ENCODE measurements around the gene ASPSCR1. TPM values are rescaled to one million over a fixed set of nuclear protein-coding genes. Genes with fewer than 3 reads are reported as not detected.
A peak's percentile ranks its signal among the peaks of the same experiment; 100 is the strongest.

ASPSCR1 gene
- total and polyA plus RNA-seq, 2 of the 8 experiments (the other 6 are each of a cell fraction or from before 2014, with no cell fraction given) = 33.3 to 43.7 TPM

DNA sequence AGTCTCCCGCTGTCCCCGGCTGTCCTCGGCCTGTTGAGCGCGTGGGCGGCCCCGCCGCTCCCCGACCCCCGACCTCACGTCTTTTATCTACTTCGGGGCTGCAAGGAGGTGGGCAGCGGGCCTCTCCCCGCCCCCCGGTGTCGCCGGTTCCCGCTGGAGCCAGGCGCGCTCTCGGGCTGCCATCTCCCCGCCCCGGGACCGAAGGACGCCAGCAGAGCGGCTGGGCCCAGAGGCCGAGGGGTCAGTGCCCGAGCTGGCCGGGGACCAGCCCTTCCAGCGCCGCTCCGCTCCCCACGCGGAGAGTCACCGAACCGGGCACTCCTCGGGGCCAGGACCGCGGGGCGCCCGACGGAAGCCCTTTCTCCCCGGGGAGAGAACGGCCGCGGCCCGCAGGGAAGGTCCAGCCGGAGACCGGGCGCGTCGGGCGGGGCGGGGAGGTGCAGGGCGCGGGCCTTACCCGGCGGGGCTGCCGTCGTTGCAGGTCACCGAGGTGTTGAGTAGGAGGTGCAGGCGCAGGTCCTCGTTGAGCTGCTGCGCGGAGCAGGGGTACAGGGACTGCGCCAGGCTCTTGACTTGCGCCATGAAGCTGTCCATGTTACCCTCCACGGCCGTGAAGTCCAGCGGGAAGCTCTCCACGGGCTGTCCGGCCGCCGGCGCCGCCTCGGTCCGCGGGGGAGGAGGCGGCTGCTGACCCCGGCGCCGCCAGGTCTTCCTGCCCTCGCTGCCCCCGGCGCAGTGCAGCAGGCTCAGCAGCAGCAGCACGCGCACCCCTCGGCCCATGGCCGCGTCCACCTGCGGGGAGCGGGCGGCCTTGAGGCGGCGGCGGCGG, 17.1 kb upstream of the ASPSCR1 start (continued):
- TF ChIP-seq TBP (IDR thresholded peaks at IDR 0.05; ENCODE audit: low read depth, low read length) (no peak), SP1 (IDR thresholded peaks at IDR 0.05; ENCODE audit: low read depth, low read length) (no peak), SIRT6 (IDR thresholded peaks at IDR 0.05; ENCODE audit: low read length) (no peak), SUZ12 (IDR thresholded peaks at IDR 0.05; ENCODE audit: low read length) (peak; percentile 89)
